ENCODE measurements around the gene TREM2.
"Not testable (repeated sequence)": the region's sequence is repeated elsewhere in the genome, so short reads cannot be mapped to it uniquely, and the experiment has no call there.

TREM2 gene

GRCh38 chr6:41153992-41154625 lies 8.8 kb downstream of the TREM2 start, which contains the start of gene TREML1:
Gene TREML1 (minus strand): TSS chr6:41154347. CDS start chr6:41154288, 59 bp downstream.
- no peak for DNase-seq (ENCODE audit: low read depth)

GRCh38 chr6:41153451-41153850 lies 9.5 kb downstream of the TREM2 start:
- no peak for DNase-seq (ENCODE audit: low read depth)

GRCh38 chr6:41150671-41151070 lies 12.2 kb downstream of the TREM2 start:
- no peak for DNase-seq (ENCODE audit: low read depth)

- DNase-seq (ENCODE audit: low read depth), result no peak
These were observed 15.0 kb downstream of the TREM2 start for GRCh38 chr6:41147917-41148316.

- DNase-seq (ENCODE audit: low read depth), result no peak
These were observed 26.0 kb downstream of the TREM2 start for GRCh38 chr6:41136911-41137310.

GRCh38 chr6:41135062-41135832 lies 27.7 kb downstream of the TREM2 start:
- DNase-seq (ENCODE audit: low read depth), result no peak

- DNase-seq (ENCODE audit: low read depth), result no peak
These were observed 30.7 kb downstream of the TREM2 start for GRCh38 chr6:41132254-41132653.

GRCh38 chr6:41125282-41125681 lies 37.6 kb downstream of the TREM2 start:
- no peak for DNase-seq (ENCODE audit: low read depth)

- DNase-seq (ENCODE audit: low read depth), result no peak
These were observed 40.0 kb downstream of the TREM2 start for GRCh38 chr6:41122918-41123317.

- no peak for DNase-seq (ENCODE audit: low read depth)
These were observed 40.5 kb downstream of the TREM2 start for GRCh38 chr6:41122373-41122772.

- DNase-seq (ENCODE audit: low read depth), result no peak
These were observed 42.9 kb downstream of the TREM2 start for GRCh38 chr6:41120058-41120457.

- DNase-seq (ENCODE audit: low read depth), result no peak
These were observed 43.4 kb downstream of the TREM2 start for GRCh38 chr6:41119508-41119907.

- not testable (repeated sequence) for DNase-seq (ENCODE audit: low read depth)
These were observed 47.9 kb downstream of the TREM2 start for GRCh38 chr6:41115027-41115426.

- no peak for DNase-seq (ENCODE audit: low read depth)
These were observed 51.9 kb downstream of the TREM2 start for GRCh38 chr6:41111017-41111416.

Data from stimulated activated CD8-positive, alpha-beta memory T cell treated with anti-CD3 and anti-CD28 coated beads, Interleukin-7, amount 100 ng/mL, for 24 hours (primary cell).